Stimulated activated CD4-positive, alpha-beta T cell treated with anti-CD3 and anti-CD28 coated beads, TNF-alpha, amount 100 ng/mL, for 24 hours (primary cell): Measurements from ENCODE around the gene APP.

Experiments
- DNase-seq, 3 experiments: peaks; one replicate each; pipeline ENCODE4 v3.0.0-alpha.2; 2020; ENCODE audit warnings: low read depth in 3 of 3

Gene APP

GRCh38 chr21:26067836-26068594 is 102.6 kb downstream of the APP start:
- no peak for DNase-seq

GRCh38 chr21:26064506-26064905 is 106.1 kb downstream of the APP start:
- DNase-seq = no peak

- no peak for DNase-seq
These were observed 109.1 kb downstream of the APP start for GRCh38 chr21:26061437-26061836.

GRCh38 chr21:26060335-26061115 is 110.0 kb downstream of the APP start:
- no peak for DNase-seq

- no peak for DNase-seq
These were observed 112.9 kb downstream of the APP start for GRCh38 chr21:26057477-26058170.

GRCh38 chr21:26055841-26056264 is 114.7 kb downstream of the APP start:
- no peak for DNase-seq

GRCh38 chr21:26055010-26055409 is 115.6 kb downstream of the APP start:
- no peak for DNase-seq

GRCh38 chr21:26052057-26052456 is 118.5 kb downstream of the APP start:
- no peak for DNase-seq

GRCh38 chr21:26050857-26051256 is 119.7 kb downstream of the APP start:
- DNase-seq = no peak

GRCh38 chr21:26049803-26050202 is 120.8 kb downstream of the APP start:
- no peak for DNase-seq

- DNase-seq = no peak
These were observed 123.1 kb downstream of the APP start for GRCh38 chr21:26047279-26047967.

- no peak for DNase-seq
These were observed 126.7 kb downstream of the APP start for GRCh38 chr21:26043891-26044290.

GRCh38 chr21:26042181-26042876 is 128.2 kb downstream of the APP start:
- DNase-seq = no peak

- DNase-seq = no peak
These were observed 129.0 kb downstream of the APP start for GRCh38 chr21:26041431-26042180.

GRCh38 chr21:26036916-26037315 is 133.7 kb downstream of the APP start:
- no peak for DNase-seq

GRCh38 chr21:26032263-26032662 is 138.3 kb downstream of the APP start:
- DNase-seq = no peak

- DNase-seq = no peak
These were observed 142.4 kb downstream of the APP start for GRCh38 chr21:26028183-26028582.

GRCh38 chr21:26027696-26028095 is 142.9 kb downstream of the APP start:
- DNase-seq = no peak

- no peak for DNase-seq
These were observed 144.7 kb downstream of the APP start for GRCh38 chr21:26025536-26026512.
